K562 (cell line): Measurements from ENCODE around the gene TINAGL1. TPM values are rescaled to one million over a fixed set of nuclear protein-coding genes. Genes with fewer than 3 reads are reported as not detected.
A peak's percentile ranks its signal among the peaks of the same experiment; 100 is the strongest.

Experiments
- ATAC-seq: fragments of 200-7000 bp; cut with Tn5 transposase; 3 replicates; pipeline ENCODE4 v1.9.1; 2020; ENCODE audit warnings: moderate library complexity
- BruUV-seq: library from RNA; stranded (reverse); fragments of 400-500 nt; replicated peaks from 2 replicates; lab custom pipeline; 2021; lab: Mats Ljungman, UMichigan
- CTCF ChIA-PET: fragments of 300-600 bp; formaldehyde crosslinking; extraction: SDS; loops from one replicate; lab custom pipeline; 2021; ENCODE audit warnings: low intra/inter-chr PET ratio; lab: Yijun Ruan, JAX
- POLR2A ChIA-PET: fragments of 300-600, 350-650 bp; sonication (Branson Sonifier 250); formaldehyde crosslinking; extraction: SDS; loops from one replicate; lab custom pipeline; 2021; ENCODE audit warnings: antibody characterized with exemption, inconsistent platforms; lab: Yijun Ruan, JAX
- DNase-seq, 4 experiments: peaks; one replicate each; pipeline versions ENCODE4 v3.0.0 to v3.0.0-alpha.2; 2011 to 2018; ENCODE audit warnings: low spot score in 3 of 4, mixed read lengths in 3 of 4; ENCODE audit errors: extremely low read depth in 1 of 4
- FAIRE-seq: peaks from 2 replicates; lab custom pipeline; 2011; peaks lifted over from hg19 to GRCh38; lab: Jason Lieb, UNC
- H2AFZ ChIP-seq: 2 replicates; pipeline ENCODE4 v1.6.0; 2011; ENCODE audit warnings: low read depth, low read length, control low read depth, inconsistent platforms
- H3K27ac ChIP-seq: fragments of 200-600 bp; 3 replicates; pipeline ENCODE4 v1.8.0; 2011; ENCODE audit warnings: low read depth, mild to moderate bottlenecking, control low read depth, inconsistent platforms, low read length, moderate library complexity, mixed read lengths; ENCODE audit errors: extremely low read depth
- H3K27me3 ChIP-seq, 2 experiments: fragments of 300-600 bp in 1 of 2; 2 replicates in 1 of 2; 3 replicates in 1 of 2; pipeline versions ENCODE4 v1.6.0 to v1.8.0; 2011; ENCODE audit warnings: inconsistent platforms in 2 of 2, low read length in 2 of 2, mild to moderate bottlenecking in 1 of 2, mixed read lengths in 1 of 2, moderate library complexity in 1 of 2; ENCODE audit not compliant: control insufficient read depth in 2 of 2, insufficient read depth in 2 of 2
- H3K36me3 ChIP-seq: fragments of 300-600 bp; 3 replicates; pipeline ENCODE4 v1.8.0; 2011; ENCODE audit warnings: mild to moderate bottlenecking, low read length, inconsistent platforms; ENCODE audit not compliant: control insufficient read depth, insufficient read depth
- H3K4me1 ChIP-seq, 2 experiments: fragments of 200-600 bp in 1 of 2; replicated peaks in 1 of 2; 2 replicates in 1 of 2; 3 replicates in 1 of 2; pipeline versions ENCODE4 v1.5.1 to v1.8.0; 2011; ENCODE audit warnings: inconsistent platforms in 2 of 2, low read length in 2 of 2, mild to moderate bottlenecking in 1 of 2, mixed read lengths in 1 of 2, moderate library complexity in 1 of 2; ENCODE audit not compliant: control insufficient read depth in 2 of 2, insufficient read depth in 2 of 2
- H3K4me2 ChIP-seq: 2 replicates; pipeline ENCODE4 v1.6.1; 2011; ENCODE audit warnings: low read length, control low read depth, inconsistent platforms, mixed read lengths; ENCODE audit not compliant: insufficient read depth
- H3K4me3 ChIP-seq: fragments of 200-600 bp; sonication (generic), shearing (Covaris generic); 2 replicates; pipeline ENCODE4 v1.5.1; 2016; ENCODE audit warnings: control low read depth, inconsistent platforms
- H3K79me2 ChIP-seq: fragments of 200-600 bp; 3 replicates; pipeline ENCODE4 v1.8.0; 2011; ENCODE audit warnings: low read length, inconsistent platforms; ENCODE audit not compliant: control insufficient read depth, insufficient read depth
- H3K9ac ChIP-seq, 2 experiments: 2 replicates each; pipeline versions ENCODE4 v1.6.0 to v1.6.1; 2011; ENCODE audit warnings: low read depth in 2 of 2, low read length in 2 of 2, control low read depth in 1 of 2, inconsistent platforms in 1 of 2, mild to moderate bottlenecking in 1 of 2, mixed read lengths in 1 of 2; ENCODE audit not compliant: insufficient read depth in 1 of 2
- H3K9me1 ChIP-seq: one replicate; pipeline ENCODE4 v1.6.0; 2011; ENCODE audit warnings: inconsistent platforms, mild to moderate bottlenecking, low read length, moderate library complexity; ENCODE audit not compliant: control insufficient read depth, insufficient read depth
- H3K9me3 ChIP-seq: replicated peaks from 2 replicates; pipeline ENCODE4 v1.5.1; 2011; ENCODE audit warnings: low read depth, low read length, inconsistent platforms; ENCODE audit not compliant: control insufficient read depth, insufficient read depth
- H4K20me1 ChIP-seq: replicated peaks from 2 replicates; pipeline ENCODE4 v1.6.1; 2011; ENCODE audit warnings: low read length, inconsistent platforms, mixed read lengths; ENCODE audit not compliant: control insufficient read depth, insufficient read depth
- ERF ChIP-seq: fragments of 450-650 bp; formaldehyde crosslinking; IDR thresholded peaks from 2 replicates; pipeline ENCODE4 v1.4.0; 2020; ENCODE audit warnings: mild to moderate bottlenecking, mixed read lengths
- GABPA ChIP-seq: fragments of 200-800 bp; sonication (Bioruptor generic); conservative IDR thresholded peaks from 2 replicates; pipeline ENCODE4 v1.6.1; 2016; ENCODE audit warnings: low read depth, missing genetic modification characterization, missing compliant biosample characterization
- NRF1 ChIP-seq, 2 experiments: fragments of 450-650 bp; IDR thresholded peaks in 1 of 2; conservative IDR thresholded peaks in 1 of 2; 2 replicates each; pipeline ENCODE4 v1.6.1; 2014; ENCODE audit warnings: mild to moderate bottlenecking in 2 of 2
- SAP30 ChIP-seq: fragments of 200-600 bp; sonication (generic); IDR thresholded peaks from 2 replicates; pipeline ENCODE4 v1.6.1; 2012; ENCODE audit warnings: borderline replicate concordance, low read depth, mild to moderate bottlenecking, moderate library complexity, low read length, control low read depth, inconsistent platforms; ENCODE audit not compliant: insufficient read depth, poor library complexity, severe bottlenecking
- SRSF1 ChIP-seq: fragments of 200-400 bp; formaldehyde crosslinking; IDR thresholded peaks from 2 replicates; pipeline ENCODE4 v1.6.1; 2017; ENCODE audit warnings: mild to moderate bottlenecking, low read depth, low read length, moderate library complexity
- WGBS: fragments of 100-300 bp; shearing (Covaris generic); methylation state at CpG from one replicate; pipeline ENCODE4 v1.1.6; 2016; ENCODE audit warnings: low coverage, mixed read lengths; ENCODE audit not compliant: insufficient coverage; ENCODE audit errors: missing lambda C conversion rate; 5-methylcytosine and 5-hydroxymethylcytosine counted together
- in situ Hi-C: fragments of 300-500 bp; cut with MboI; formaldehyde crosslinking; loops from 4 replicates; pipeline ENCODE4 v1.15.0; 2018; ENCODE audit warnings: inconsistent platforms, mixed read lengths
- intact Hi-C: fragments of 100-400 bp; cut with micrococcal nuclease; formaldehyde crosslinking; loops from 2 replicates; pipeline ENCODE4 v1.14.2; 2022
- polyA plus RNA-seq, 8 experiments: library from polyadenylated mRNA; depleted of rRNA in 4 of 8; stranded (reverse) in 5 of 8; unstranded in 3 of 8; fragments of >200 nt; fragmentation: Nextera tagmentation in 2 of 8; fragmentation: Illumina TruSeq in 1 of 8; extraction: Ambion mirVana in 2 of 8; extraction: Trizol in 1 of 8; gene quantifications; 2 replicates each; pipeline versions ENCODE4 v1.2.1 to v1.2.3, GENCODE V29; 2011 to 2014; ENCODE audit warnings: inconsistent platforms in 1 of 8, missing spikeins in 1 of 8
- total RNA-seq, 7 experiments: library from RNA; depleted of rRNA in 6 of 7; stranded (reverse); fragments of >200 nt in 6 of 7; fragmentation: Illumina TruSeq in 2 of 7; extraction: Trizol in 2 of 7; gene quantifications; 2 replicates each; pipeline versions ENCODE4 v1.2.1 to v1.2.3, GENCODE V29; 2011 to 2021; ENCODE audit warnings: low replicate concordance in 1 of 7

The TINAGL1 gene
- total and polyA plus RNA-seq, 9 of the 15 experiments (the other 6 are each of a cell fraction or from before 2014, with no cell fraction given): 0.04 to 1.2 (median 0.07) TPM; not detected in 4

GRCh38 chr1:31598980-31599379 is 22.7 kb downstream of the TINAGL1 start:
- CTCF ChIA-PET: no interaction called here
- intact Hi-C loops: no loop called here

GRCh38 chr1:31600641-31601040 is 24.3 kb downstream of the TINAGL1 start:
- no peak for DNase-seq
- ChIA-PET POLR2A (no interaction called here), CTCF (no interaction called here)
- H3K9me3 ChIP-seq: no peaks in the 10 kb centered on the region
- no peaks in the 10 kb centered on the region for H3K36me3 ChIP-seq
- H3K27ac ChIP-seq: no peak overlapping the region
- peaks cover 6 to 17% of the 10 kb centered on the region in 2 experiments; a peak in 3 of 5 replicates for H3K27me3 ChIP-seq
- in situ Hi-C loops: no loop called here
- no TSS peak for BruUV-seq
- no peak for ATAC-seq
- WGBS: 3% methylated on average over 2 of the region's 2 CpGs
- H3K4me2 ChIP-seq: no peak overlapping the region
- no peaks in the 10 kb centered on the region for H4K20me1 ChIP-seq
- no peaks in the 10 kb centered on the region for H3K9me1 ChIP-seq
- H2AFZ ChIP-seq: no peak overlapping the region
- no peaks in the 10 kb centered on the region for H3K4me1 ChIP-seq
- H3K4me3 ChIP-seq: no peak overlapping the region
- H3K79me2 ChIP-seq: no peaks in the 10 kb centered on the region
- FAIRE-seq: peak; percentile 15
- TF ChIP-seq ERF (CRISPR knock-in tag) (no peak), SAP30 (no peak), SRSF1 (no peak)
- intact Hi-C loops: no loop called here
- no peak overlapping the region for H3K9ac ChIP-seq

More at GRCh38 chr1:31598980-31599379, 22.7 kb downstream of the TINAGL1 start:
- in situ Hi-C loops: no loop called here
- Histone ChIP-seq H3K4me1 (no peaks in the 10 kb centered on the region), H3K9me1 (no peaks in the 10 kb centered on the region), H3K27ac (no peak overlapping the region), H3K79me2 (no peaks in the 10 kb centered on the region), H2AFZ (no peak overlapping the region), H3K4me3 (no peak overlapping the region), H3K9me3 (no peaks in the 10 kb centered on the region), H4K20me1 (peaks cover 2% of the 10 kb centered on the region), H3K9ac (no peak overlapping the region), H3K4me2 (no peak overlapping the region), H3K36me3 (no peaks in the 10 kb centered on the region), H3K27me3 (peaks cover 6 to 17% of the 10 kb centered on the region in 2 experiments)
- FAIRE-seq (no peak), DNase-seq (no peak), ATAC-seq (no peak)
- POLR2A ChIA-PET: no interaction called here
- 20% methylated on average over 7 of the region's 7 CpGs for WGBS
- TF ChIP-seq NRF1 (conservative IDR thresholded peaks at IDR 0.05 in 1 of 2, IDR thresholded peaks at IDR 0.05 in 1 of 2) (peak; percentile 58 to 64), GABPA (tag) (no peak)
- no TSS peak for BruUV-seq
